ENCODE measurements around the gene FAM131A.

FAM131A gene, protein sequence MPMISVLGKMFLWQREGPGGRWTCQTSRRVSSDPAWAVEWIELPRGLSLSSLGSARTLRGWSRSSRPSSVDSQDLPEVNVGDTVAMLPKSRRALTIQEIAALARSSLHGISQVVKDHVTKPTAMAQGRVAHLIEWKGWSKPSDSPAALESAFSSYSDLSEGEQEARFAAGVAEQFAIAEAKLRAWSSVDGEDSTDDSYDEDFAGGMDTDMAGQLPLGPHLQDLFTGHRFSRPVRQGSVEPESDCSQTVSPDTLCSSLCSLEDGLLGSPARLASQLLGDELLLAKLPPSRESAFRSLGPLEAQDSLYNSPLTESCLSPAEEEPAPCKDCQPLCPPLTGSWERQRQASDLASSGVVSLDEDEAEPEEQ
- 11.9 to 60.5 (median 27.1) reads per million in 18 experiments for total RNA-seq

DNA sequence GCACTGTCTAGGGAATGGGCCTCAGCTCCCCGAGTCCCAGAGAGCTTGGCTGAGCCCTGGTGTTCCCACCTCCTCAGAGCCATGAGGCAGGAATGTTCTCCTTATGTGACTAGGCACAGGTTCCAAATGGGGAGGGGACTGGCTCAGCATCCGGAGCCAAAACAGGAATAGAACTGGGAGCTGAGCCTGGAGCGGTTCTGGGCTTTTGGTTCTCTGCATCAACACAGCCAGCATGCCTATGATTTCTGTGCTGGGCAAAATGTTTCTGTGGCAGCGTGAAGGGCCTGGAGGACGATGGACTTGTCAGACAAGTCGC is at the start of gene FAM131A:
FAM131A (plus strand) TSS at position 202 of the 316 bp plus-strand sequence; CDS start at position 233, 31 bp downstream.
- no peak for DNase-seq

DNA sequence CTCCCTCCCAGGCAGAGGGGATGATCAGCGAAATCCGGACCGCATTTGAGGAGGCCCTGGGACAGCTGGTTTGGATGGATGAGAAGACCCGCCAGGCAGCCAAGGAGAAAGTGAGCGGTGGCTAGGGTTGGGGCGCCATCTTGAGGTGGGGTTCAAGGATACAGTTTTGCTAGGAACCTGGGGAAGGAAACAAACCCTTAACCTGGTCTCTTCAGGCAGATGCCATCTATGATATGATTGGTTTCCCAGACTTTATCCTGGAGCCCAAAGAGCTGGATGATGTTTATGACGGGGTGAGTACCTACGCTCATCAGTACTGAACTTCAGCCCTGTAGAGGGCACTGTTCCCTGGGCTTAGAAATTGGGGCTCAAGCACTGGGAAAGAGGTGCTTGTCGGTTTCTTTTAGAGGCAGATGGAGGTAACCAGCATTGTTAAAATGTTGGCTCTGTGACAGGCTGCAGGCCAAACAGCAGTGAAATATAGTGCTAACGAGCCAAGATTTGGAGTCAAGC is 47.9 kb upstream of the FAM131A start:
- DNase-seq: peak; percentile 36 to 37

DNA sequence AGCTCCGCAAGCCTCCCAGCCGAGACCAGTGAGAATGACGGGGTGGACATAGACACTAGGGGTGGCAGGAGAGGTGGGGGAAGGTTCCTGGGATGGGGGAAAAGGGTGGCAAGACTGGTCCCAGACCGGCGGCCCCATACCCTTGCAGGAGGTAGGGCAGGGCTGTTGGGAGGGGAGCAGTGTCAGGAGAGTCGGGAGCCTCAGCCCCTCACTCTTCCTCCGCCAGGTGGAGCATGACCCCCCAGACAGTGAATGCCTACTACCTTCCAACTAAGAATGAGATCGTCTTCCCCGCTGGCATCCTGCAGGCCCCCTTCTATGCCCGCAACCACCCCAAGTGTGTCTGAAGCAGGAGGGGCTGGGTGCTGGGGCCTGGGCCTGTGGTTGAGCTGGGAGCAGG is 47.1 kb upstream of the FAM131A start:
- DNase-seq: no peak

DNA sequence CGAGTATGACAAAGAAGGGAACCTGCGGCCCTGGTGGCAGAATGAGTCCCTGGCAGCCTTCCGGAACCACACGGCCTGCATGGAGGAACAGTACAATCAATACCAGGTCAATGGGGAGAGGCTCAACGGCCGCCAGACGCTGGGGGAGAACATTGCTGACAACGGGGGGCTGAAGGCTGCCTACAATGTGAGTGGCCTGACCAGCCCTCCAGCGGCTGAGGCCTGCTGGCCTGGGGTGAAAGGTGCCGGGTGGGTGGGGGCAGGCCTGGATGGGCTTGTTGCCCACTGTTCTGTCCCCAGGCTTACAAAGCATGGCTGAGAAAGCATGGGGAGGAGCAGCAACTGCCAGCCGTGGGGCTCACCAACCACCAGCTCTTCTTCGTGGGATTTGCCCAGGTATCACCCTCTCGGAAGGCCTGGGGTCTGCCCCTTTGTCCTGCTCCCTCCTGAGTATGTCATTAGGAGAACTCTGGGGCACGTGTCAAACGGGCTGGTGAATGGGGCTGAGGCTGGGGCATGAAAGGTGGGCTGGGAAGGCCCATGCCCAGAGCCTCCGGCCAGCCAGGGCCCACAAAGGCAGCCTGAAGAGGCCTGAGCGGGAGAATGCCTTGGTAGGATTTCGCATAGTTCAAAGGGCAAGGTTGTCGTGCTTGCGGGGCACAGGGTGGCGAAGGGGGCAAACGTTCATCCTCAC is 46.2 kb upstream of the FAM131A start:
- DNase-seq: no peak

- DNase-seq: no peak
Measured at GRCh38 chr3:184291738-184292445, 45.5 kb upstream of the FAM131A start.

DNA sequence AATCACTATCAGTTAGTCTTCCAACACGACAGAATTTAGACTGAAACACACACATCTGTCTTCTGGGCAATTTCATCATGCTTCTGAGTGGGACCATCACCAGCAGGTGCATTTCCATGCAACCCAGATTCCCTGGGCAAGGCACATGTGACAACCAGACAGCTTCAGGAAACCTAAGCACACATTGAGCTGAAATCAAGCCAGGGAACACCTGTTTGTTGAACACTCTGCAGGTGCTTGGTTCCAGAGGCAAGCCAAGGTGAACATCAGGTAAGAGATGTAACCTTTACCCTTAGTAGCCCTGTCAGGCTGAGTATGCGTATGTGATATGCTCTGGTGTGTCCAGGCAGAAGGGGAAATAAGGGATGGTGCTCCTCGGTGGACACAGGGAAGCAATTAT is 41.6 kb upstream of the FAM131A start:
- no peak for DNase-seq

DNA sequence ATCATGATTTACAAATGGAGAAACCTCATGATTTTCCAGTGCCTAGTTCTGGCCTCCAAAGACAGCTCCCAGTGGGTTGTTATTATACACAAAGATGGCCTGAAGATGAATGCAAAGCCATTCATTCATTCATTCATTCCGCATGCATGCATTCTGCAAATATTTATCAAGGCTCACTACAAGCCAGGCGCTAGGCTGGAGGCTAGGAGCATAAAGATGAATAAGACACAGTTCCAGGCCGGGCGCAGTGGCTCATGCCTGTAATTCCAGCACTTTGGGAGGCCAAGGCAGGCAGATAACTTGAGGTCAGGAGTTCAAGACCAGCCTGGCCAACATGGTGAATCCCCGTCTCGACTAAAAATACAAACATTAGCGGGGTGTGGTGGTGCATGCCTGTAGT is 40.8 kb upstream of the FAM131A start:
- DNase-seq: no peak

- peak; percentile 96 to 97 for DNase-seq
Measured at GRCh38 chr3:184298759-184299487, 38.5 kb upstream of the FAM131A start, which contains the start of gene PSMD2. Gene PSMD2, plus strand, starts transcription at chr3:184299241. Its CDS starts 26 bp downstream, at chr3:184299267.

DNA sequence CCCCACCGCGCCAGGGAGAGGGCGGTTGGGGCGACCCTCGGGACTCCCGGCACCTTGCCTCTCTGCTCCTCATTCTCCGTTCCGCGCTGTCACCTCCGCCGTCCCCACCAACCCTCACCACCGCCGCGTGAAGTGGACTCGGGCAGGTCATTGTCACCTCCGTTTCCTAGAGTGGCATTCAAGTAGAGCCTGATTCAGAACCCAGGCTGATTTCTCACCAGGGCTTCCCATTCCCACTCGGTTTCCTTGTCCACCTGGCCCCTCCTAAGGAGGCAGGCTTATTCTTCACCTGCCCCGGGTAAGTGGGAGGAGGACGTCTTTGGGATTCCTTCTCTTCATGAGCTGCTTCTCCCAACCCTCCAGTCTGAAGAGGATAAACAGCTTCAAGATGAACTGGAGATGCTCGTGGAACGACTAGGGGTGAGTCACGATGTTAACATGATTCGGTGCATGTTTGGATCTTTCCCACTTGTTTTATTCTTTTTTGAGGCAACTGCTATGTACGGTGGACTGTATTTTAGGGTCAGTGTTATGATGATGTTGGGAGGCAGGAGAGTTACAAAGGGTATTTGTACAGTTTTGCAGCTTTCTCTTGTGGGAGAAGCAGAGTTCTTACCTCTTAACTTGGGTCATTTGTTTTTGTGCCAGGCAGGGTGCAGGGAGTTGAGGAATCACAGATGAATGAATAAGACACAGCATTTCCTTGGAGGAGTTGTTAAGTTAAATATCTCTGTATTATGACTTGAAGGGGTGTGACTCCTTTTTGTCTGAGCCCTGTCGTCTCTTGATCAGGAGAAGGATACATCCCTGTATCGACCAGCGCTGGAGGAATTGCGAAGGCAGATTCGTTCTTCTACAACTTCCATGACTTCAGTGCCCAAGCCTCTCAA is 37.7 kb upstream of the FAM131A start:
- DNase-seq: no peak

DNA sequence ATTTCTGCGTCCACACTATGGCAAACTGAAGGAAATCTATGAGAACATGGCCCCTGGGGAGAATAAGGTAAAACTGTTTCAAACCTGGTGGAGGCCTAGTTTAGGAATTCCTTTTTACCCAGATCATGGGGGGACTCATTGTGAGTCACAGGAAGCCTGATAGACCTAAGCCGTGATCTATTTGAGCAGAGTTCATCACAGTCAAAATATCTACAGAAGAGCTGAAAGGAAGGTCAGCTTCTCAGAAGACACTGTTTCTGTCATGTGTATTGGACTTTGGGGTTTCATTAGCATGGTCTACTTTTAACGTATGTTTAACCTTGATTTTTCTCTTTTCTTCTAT is 37.1 kb upstream of the FAM131A start:
- no peak for DNase-seq

GRCh38 chr3:184305577-184305976 is 31.8 kb upstream of the FAM131A start:
- no peak for DNase-seq

GRCh38 chr3:184306341-184306972 is 30.9 kb upstream of the FAM131A start:
- DNase-seq: no peak

DNA sequence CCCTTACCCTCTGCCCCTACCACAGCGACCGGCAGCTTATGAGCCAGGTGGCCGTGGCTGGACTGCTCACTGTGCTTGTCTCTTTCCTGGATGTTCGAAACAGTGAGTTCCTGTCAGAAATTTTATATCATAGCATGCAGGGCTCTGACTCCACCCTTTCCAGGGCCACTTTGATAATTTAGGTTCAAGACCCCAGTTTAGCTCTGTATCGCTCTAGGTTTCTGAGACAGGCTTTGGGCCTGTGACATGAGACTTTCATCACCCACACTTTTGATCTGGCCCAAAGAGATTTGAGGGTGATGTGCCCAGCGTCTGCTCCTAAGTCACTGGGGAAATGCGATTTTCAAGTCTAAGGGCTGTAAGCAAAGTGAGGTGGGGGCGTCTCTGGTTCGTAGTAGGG is 29.5 kb upstream of the FAM131A start:
- DNase-seq: no peak

DNA sequence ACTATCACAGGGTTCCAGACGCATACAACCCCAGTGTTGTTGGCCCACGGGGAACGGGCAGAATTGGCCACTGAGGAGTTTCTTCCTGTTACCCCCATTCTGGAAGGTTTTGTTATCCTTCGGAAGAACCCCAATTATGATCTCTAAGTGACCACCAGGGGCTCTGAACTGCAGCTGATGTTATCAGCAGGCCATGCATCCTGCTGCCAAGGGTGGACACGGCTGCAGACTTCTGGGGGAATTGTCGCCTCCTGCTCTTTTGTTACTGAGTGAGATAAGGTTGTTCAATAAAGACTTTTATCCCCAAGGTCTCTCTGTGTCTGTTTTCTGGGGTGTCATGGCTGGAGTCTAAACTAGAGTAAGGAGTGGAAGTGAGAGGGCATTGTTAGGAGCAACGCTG is 28.7 kb upstream of the FAM131A start:
- DNase-seq: no peak

- no peak for DNase-seq
Measured at GRCh38 chr3:184311633-184312032, 25.8 kb upstream of the FAM131A start.

GRCh38 chr3:184314363-184314699 is 23.1 kb upstream of the FAM131A start, which contains the start of gene EIF4G1:
Gene EIF4G1, plus strand, starts transcription at chr3:184314606. Its CDS starts 1,191 bp downstream, at chr3:184315797.
- peak; percentile 91 to 97 for DNase-seq

- DNase-seq: peak; percentile 61 to 77
Measured at GRCh38 chr3:184314700-184315542, 22.5 kb upstream of the FAM131A start.

GRCh38 chr3:184315543-184315867 is 21.9 kb upstream of the FAM131A start:
- DNase-seq: peak; percentile 31 to 41

- DNase-seq: no peak
Measured at GRCh38 chr3:184315871-184316661, 21.3 kb upstream of the FAM131A start.
